Measurements from ENCODE around the gene CAND1. TPM values are rescaled to one million over a fixed set of nuclear protein-coding genes. Genes with fewer than 3 reads are reported as not detected.

Gene CAND1
- total and polyA plus RNA-seq, 12 donors = 10.2 to 57.2 (median 35.4) TPM

DNA sequence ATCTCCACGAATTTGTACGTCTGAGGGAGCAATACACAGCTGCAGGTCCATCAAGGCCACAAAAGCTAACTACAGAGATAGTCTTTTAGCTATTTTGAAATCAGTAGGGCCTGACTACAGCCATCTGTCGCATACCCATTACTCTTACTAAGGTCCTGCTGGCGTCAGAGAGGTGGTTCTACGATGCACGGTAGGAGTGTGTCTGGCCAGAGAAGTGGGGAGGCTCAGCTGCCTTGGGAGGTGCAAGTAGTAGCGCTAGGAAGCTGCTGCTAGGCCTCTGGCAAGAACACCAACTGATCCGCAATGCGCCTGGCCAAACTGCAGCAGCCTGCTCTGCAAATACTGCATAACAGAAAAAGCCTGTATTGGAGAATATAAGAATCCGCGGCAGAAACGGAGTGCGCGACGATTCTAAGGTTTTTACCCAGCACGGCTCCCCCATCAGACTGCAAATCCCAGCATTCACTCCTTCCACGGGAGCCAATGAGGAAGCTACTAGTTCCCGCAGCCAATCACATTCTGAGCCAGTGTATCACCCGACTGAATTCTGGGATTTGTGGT is 743 bp upstream of the CAND1 start:
- Histone ChIP-seq H3K36me3 (peaks cover 0 to 3% (median 0%) of the 10 kb centered on the region in 9 donors), H3K4me3 (peak overlapping the region; percentile 37 to 97 (median 88)), H3K27ac (peak overlapping the region; percentile 91 to 99 (median 96)), H3K27me3 (no peaks in the 10 kb centered on the region), H3K9me3 (no peaks in the 10 kb centered on the region), H3K4me1 (peaks cover 0 to 40% (median 33%) of the 10 kb centered on the region in 9 donors)
- peak; percentile 88 to 96 (median 93) for ATAC-seq
- TF ChIP-seq CTCF (IDR thresholded peaks at IDR 0.05) = no peak
- peak; percentile 60 to 95 for DNase-seq
- WGBS, 2 donors = 2% methylated on average over 19 of the region's 19 CpGs
- intact Hi-C loops (cut with DNase I) = loop anchor here in 1 of 10 donors (5.0 kb wide), 1 partner anchor 379 kb away; the partner anchor contains the start of gene DYRK2

- WGBS, 2 donors = 0 to 1% methylated on average over 61 of the region's 61 CpGs
These were observed 745 bp downstream of the CAND1 start for GRCh38 chr12:67269633-67270573.

GRCh38 chr12:67270622-67271021 is 1.5 kb downstream of the CAND1 start:
- Histone ChIP-seq H3K4me3 (peak overlapping the region; percentile 74 to 97 (median 90)), H3K9me3 (no peaks in the 10 kb centered on the region), H3K27me3 (no peaks in the 10 kb centered on the region), H3K4me1 (peaks cover 0 to 61% (median 54%) of the 10 kb centered on the region in 9 donors), H3K27ac (peak overlapping the region in 9 of 10 donors; percentile 91 to 99 (median 98)), H3K36me3 (peaks cover 0 to 10% (median 0%) of the 10 kb centered on the region in 9 donors)
- no peak for TF ChIP-seq CTCF (IDR thresholded peaks at IDR 0.05)
- no peak for DNase-seq
- WGBS, 2 donors = 4 to 5% methylated on average over 6 of the region's 6 CpGs
- intact Hi-C loops (cut with DNase I) = no loop called here
- no peak for ATAC-seq

More at GRCh38 chr12:67269633-67270573, 745 bp downstream of the CAND1 start:
- Histone ChIP-seq H3K27ac (peak overlapping the region; percentile 91 to 99 (median 96)), H3K9me3 (no peaks in the 10 kb centered on the region), H3K4me1 (peaks cover 0 to 55% (median 47%) of the 10 kb centered on the region in 9 donors), H3K4me3 (peak overlapping the region; percentile 74 to 97 (median 90)), H3K27me3 (no peaks in the 10 kb centered on the region), H3K36me3 (peaks cover 0 to 10% (median 0%) of the 10 kb centered on the region in 9 donors)
- peak in 2 of 9 donors; percentile 5 to 25 for TF ChIP-seq CTCF (IDR thresholded peaks at IDR 0.05)
- DNase-seq = peak; percentile 35 to 45
- intact Hi-C loops (cut with DNase I) = loop anchor here in 1 of 10 donors (5.0 kb wide), 1 partner anchor 377 kb away; the partner anchor contains the start of gene DYRK2
- peak in 6 of 8 donors; percentile 2 to 40 (median 8) for ATAC-seq

- H3K27me3 ChIP-seq = no peaks in the 10 kb centered on the region
- H3K27ac ChIP-seq = peak overlapping the region in 1 of 10 donors; percentile 5
- peaks cover 0 to 75% (median 58%) of the 10 kb centered on the region in 9 donors for H3K4me1 ChIP-seq
- 11 to 21% methylated on average over 1 of the region's 1 CpG for WGBS, 2 donors
- no peaks in the 10 kb centered on the region for H3K9me3 ChIP-seq
- intact Hi-C loops (cut with DNase I) = no loop called here
- no peak for DNase-seq
- H3K4me3 ChIP-seq = peak overlapping the region in 2 of 10 donors; percentile 80 to 89
- no peak for TF ChIP-seq CTCF (IDR thresholded peaks at IDR 0.05)
- H3K36me3 ChIP-seq = peaks cover 0 to 10% (median 0%) of the 10 kb centered on the region in 9 donors
- no peak for ATAC-seq
These were observed 2.8 kb downstream of the CAND1 start for GRCh38 chr12:67271976-67272375.
